ENCODE measurements around the gene TOMM20.

Gene TOMM20

DNA sequence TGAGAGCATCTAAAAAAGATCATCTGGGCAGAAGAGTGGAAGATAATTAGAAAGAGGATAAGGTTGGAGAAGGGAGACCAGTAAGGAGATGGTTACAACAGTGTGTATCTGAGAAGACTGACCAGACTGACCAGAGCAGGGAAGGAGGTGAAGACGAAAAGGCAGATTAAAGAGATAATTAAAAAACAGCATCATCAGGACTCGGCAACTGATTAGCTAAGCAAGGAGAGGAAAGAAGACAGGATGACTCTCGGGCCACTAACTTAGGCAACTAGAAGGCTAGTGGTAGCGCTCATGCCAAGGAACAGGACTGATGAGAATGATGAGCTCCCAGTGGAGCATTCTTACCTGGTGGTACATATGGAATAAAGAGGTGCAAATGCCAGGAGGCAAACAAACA is 28.5 kb upstream of the TOMM20 start:
- Histone ChIP-seq H3K4me1 (ENCODE audit: control insufficient read depth, insufficient read depth, low read length) (0 out of 2 replicates have a peak, but pooled peaks cover 8% of the 10 kb centered on the region), H3K4me3 (ENCODE audit: low read depth, low read length) (no peak overlapping the region), H3K9ac (ENCODE audit: low read length) (no peak overlapping the region), H3K27me3 (ENCODE audit: control insufficient read depth, insufficient read depth, low read length) (no peaks in the 10 kb centered on the region), H3K36me3 (ENCODE audit: control insufficient read depth, insufficient read depth, low read length) (peaks cover 66% of the 10 kb centered on the region), H3K9me3 (ENCODE audit: control insufficient read depth, insufficient read depth, low read depth, low read length) (no peaks in the 10 kb centered on the region), H3K27ac (ENCODE audit: low read depth, low read length) (no peak overlapping the region)

DNA sequence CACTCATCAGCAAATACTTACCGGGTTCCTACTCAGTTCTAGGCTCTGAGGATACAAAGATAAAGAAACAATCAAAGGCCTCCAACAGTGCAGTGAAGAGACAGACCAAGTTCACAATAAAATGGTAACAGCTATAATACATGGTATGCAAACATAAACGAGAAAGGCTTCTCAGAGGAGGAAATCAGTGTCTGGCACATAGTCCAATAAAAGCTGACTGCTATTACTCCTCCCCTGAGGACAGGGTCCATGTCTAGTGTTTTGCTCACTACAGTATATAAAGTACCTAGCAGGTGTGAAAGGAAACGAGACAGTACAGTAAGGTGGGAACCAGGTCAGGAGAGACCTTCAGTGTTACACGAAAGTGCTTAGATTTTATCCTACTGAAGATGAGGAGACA is 28.1 kb upstream of the TOMM20 start:
- H3K9me3 ChIP-seq (ENCODE audit: control insufficient read depth, insufficient read depth, low read depth, low read length), result no peaks in the 10 kb centered on the region
- 0 out of 2 replicates have a peak, but pooled peaks cover 6% of the 10 kb centered on the region for H3K4me1 ChIP-seq (ENCODE audit: control insufficient read depth, insufficient read depth, low read length)
- H3K27ac ChIP-seq (ENCODE audit: low read depth, low read length), result no peak overlapping the region
- H3K27me3 ChIP-seq (ENCODE audit: control insufficient read depth, insufficient read depth, low read length), result no peaks in the 10 kb centered on the region
- no peak overlapping the region for H3K9ac ChIP-seq (ENCODE audit: low read length)
- H3K4me3 ChIP-seq (ENCODE audit: low read depth, low read length), result no peak overlapping the region
- H3K36me3 ChIP-seq (ENCODE audit: control insufficient read depth, insufficient read depth, low read length), result peaks cover 71% of the 10 kb centered on the region

DNA sequence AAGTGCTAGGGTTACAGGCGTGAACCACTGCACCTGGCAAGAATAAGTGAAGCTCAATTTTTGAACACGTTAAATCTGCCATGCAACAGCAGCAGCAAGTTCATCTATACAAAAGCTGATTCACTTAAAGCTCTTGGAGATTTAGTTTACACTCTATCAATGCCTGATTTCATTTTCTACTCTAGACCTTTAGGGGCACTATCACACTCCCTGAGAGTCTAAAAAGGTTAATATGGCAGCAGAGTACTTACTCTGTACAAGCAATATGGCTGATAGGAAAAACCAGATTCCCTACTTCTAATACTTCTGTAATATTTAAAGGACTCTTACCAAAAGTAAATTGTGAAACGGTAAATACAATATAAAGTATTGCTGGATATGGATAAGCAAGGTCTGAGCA is 27.6 kb upstream of the TOMM20 start:
- Histone ChIP-seq H3K4me3 (ENCODE audit: low read depth, low read length) (no peak overlapping the region), H3K36me3 (ENCODE audit: control insufficient read depth, insufficient read depth, low read length) (peaks cover 75% of the 10 kb centered on the region), H3K27me3 (ENCODE audit: control insufficient read depth, insufficient read depth, low read length) (no peaks in the 10 kb centered on the region), H3K4me1 (ENCODE audit: control insufficient read depth, insufficient read depth, low read length) (0 out of 2 replicates have a peak, but pooled peaks cover 4% of the 10 kb centered on the region), H3K9me3 (ENCODE audit: control insufficient read depth, insufficient read depth, low read depth, low read length) (no peaks in the 10 kb centered on the region), H3K9ac (ENCODE audit: low read length) (no peak overlapping the region), H3K27ac (ENCODE audit: low read depth, low read length) (no peak overlapping the region)

DNA sequence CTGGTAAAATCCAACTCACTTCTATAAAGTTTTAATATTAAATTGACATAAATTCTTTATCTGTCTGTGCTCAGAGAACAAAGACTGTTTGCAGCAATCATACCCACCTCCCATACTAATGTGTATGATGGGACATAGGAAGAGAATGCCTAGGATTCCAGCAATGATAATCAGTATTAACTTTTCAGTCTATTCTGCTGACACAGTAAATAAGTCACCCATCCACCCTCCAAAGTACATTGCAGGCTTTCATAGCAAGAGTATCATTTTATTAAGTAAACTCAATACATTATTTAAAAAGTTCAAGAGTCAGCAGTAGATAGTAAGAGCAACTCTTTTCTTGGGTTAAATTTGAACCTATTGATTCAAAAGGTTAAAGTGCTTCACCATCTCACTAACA is 23.6 kb upstream of the TOMM20 start:
- no peak overlapping the region for H3K9ac ChIP-seq (ENCODE audit: low read length)
- H3K4me1 ChIP-seq (ENCODE audit: control insufficient read depth, insufficient read depth, low read length), result no peaks in the 10 kb centered on the region
- H3K27me3 ChIP-seq (ENCODE audit: control insufficient read depth, insufficient read depth, low read length), result no peaks in the 10 kb centered on the region
- peaks cover 84% of the 10 kb centered on the region for H3K36me3 ChIP-seq (ENCODE audit: control insufficient read depth, insufficient read depth, low read length)
- H3K27ac ChIP-seq (ENCODE audit: low read depth, low read length), result no peak overlapping the region
- H3K9me3 ChIP-seq (ENCODE audit: control insufficient read depth, insufficient read depth, low read depth, low read length), result no peaks in the 10 kb centered on the region
- H3K4me3 ChIP-seq (ENCODE audit: low read depth, low read length), result no peak overlapping the region

DNA sequence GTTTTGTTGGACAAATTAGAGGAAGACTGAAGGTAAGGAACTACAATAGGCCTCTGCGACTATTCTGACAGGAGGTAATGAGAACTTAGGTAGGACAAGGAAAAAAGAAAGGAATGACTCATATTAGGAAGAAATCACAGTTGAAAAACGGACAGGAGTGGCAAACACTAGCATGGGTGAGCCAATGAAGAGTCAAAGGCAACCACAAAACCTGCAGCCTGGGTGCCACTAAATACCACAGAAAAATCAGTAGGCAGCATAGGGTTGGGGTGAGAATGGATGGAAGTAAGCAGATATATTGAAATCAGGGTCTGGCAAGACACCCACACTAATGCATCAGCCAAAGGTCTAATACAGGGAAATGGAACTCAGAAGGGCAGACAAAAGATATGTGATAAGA is 22.4 kb upstream of the TOMM20 start:
- Histone ChIP-seq H3K27ac (ENCODE audit: low read depth, low read length) (no peak overlapping the region), H3K4me3 (ENCODE audit: low read depth, low read length) (no peak overlapping the region), H3K36me3 (ENCODE audit: control insufficient read depth, insufficient read depth, low read length) (peaks cover 83% of the 10 kb centered on the region), H3K27me3 (ENCODE audit: control insufficient read depth, insufficient read depth, low read length) (no peaks in the 10 kb centered on the region), H3K9me3 (ENCODE audit: control insufficient read depth, insufficient read depth, low read depth, low read length) (no peaks in the 10 kb centered on the region), H3K9ac (ENCODE audit: low read length) (no peak overlapping the region), H3K4me1 (ENCODE audit: control insufficient read depth, insufficient read depth, low read length) (no peaks in the 10 kb centered on the region)

DNA sequence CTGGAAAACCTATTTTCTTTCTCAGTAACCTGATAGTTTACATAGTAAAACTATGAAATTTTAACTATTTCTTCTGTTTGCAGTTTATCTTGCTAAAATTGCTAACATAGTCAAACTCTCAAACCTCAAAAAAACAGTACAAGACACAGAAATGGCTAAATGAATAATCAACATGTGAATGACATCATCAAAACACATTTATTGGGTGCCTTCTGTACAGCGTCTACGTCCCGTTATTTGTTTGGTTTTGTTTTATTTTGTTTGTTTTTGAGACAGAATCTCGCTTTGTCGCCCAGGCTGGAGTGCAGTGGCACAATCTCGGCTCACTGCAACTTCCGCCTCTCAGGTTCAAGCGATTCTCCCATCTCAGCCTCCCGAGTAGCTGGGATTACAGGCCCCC is 21.2 kb upstream of the TOMM20 start:
- H3K9ac ChIP-seq (ENCODE audit: low read length), result no peak overlapping the region
- H3K4me3 ChIP-seq (ENCODE audit: low read depth, low read length), result no peak overlapping the region
- H3K36me3 ChIP-seq (ENCODE audit: control insufficient read depth, insufficient read depth, low read length), result peaks cover 91% of the 10 kb centered on the region

DNA sequence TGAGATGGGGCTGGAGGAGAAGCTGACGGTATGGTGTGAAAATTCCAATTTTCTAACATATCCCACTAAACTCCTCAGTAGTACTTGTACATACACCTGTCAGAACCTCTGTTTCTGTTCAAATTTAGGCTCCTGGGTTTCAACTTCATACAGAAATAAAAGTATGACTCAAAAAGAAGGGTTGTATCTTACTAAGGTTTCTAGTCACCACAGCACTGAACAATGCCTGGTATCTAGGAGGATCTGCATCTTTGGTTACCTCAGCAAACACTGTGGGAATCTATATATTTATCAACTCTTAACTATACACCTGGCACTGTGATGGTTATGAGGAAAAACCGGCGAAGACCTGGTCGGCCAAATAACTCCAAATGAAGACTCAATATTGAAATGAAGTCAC is 18.6 kb upstream of the TOMM20 start:
- Histone ChIP-seq H3K36me3 (ENCODE audit: control insufficient read depth, insufficient read depth, low read length) (peaks cover 91% of the 10 kb centered on the region), H3K9me3 (ENCODE audit: control insufficient read depth, insufficient read depth, low read depth, low read length) (no peaks in the 10 kb centered on the region)

More for the DNA sequence above, 21.2 kb upstream of the TOMM20 start:
- H3K4me1 ChIP-seq (ENCODE audit: control insufficient read depth, insufficient read depth, low read length), result no peaks in the 10 kb centered on the region
- no peaks in the 10 kb centered on the region for H3K27me3 ChIP-seq (ENCODE audit: control insufficient read depth, insufficient read depth, low read length)
- H3K9me3 ChIP-seq (ENCODE audit: control insufficient read depth, insufficient read depth, low read depth, low read length), result no peaks in the 10 kb centered on the region
- no peak overlapping the region for H3K27ac ChIP-seq (ENCODE audit: low read depth, low read length)

DNA sequence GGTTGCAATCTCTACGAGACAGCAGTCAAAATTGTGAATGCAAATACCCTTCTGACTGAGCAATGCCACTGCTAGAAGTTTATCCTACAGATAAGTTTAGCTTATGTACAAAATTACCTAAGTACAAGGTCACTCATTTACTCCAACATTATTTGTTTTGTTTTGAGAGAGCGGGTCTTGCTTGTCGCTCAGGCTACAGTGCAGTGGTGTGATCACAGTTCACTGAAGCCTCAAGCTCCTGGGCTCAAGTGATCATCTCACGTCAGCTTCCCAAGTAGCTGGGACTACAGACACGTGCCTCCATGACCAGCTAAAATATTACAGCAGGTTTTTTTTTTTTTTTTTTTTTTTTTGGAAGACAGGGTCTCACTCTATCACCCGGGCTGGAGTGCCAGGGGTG is 17.0 kb upstream of the TOMM20 start:
- H3K9ac ChIP-seq (ENCODE audit: low read length), result no peak overlapping the region
- H3K4me1 ChIP-seq (ENCODE audit: control insufficient read depth, insufficient read depth, low read length), result no peaks in the 10 kb centered on the region
- H3K36me3 ChIP-seq (ENCODE audit: control insufficient read depth, insufficient read depth, low read length), result peaks cover 82% of the 10 kb centered on the region
- H3K4me3 ChIP-seq (ENCODE audit: low read depth, low read length), result no peak overlapping the region
- no peaks in the 10 kb centered on the region for H3K27me3 ChIP-seq (ENCODE audit: control insufficient read depth, insufficient read depth, low read length)
- no peak overlapping the region for H3K27ac ChIP-seq (ENCODE audit: low read depth, low read length)
- H3K9me3 ChIP-seq (ENCODE audit: control insufficient read depth, insufficient read depth, low read depth, low read length), result no peaks in the 10 kb centered on the region

More for the DNA sequence above, 18.6 kb upstream of the TOMM20 start:
- Histone ChIP-seq H3K9ac (ENCODE audit: low read length) (no peak overlapping the region), H3K27ac (ENCODE audit: low read depth, low read length) (no peak overlapping the region), H3K4me1 (ENCODE audit: control insufficient read depth, insufficient read depth, low read length) (no peaks in the 10 kb centered on the region), H3K27me3 (ENCODE audit: control insufficient read depth, insufficient read depth, low read length) (no peaks in the 10 kb centered on the region), H3K4me3 (ENCODE audit: low read depth, low read length) (no peak overlapping the region)

DNA sequence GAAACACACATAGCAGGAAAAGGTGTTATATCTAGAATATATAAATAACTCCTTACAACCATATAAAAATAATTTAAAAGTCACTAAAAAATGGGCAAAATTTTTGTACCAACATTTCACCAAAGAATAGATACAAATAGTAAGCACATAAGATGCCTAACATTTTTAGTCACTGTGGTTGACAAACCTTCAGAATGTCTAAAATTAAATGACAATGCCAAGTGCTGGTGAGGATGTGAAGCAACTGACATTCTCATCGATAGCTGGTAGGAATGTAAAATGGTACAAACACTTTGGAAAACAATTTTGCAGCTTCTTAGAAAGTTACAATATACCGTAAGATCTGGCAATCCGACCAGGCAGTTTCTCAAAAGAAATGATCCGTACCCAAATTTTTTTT is 14.4 kb upstream of the TOMM20 start:
- H3K27ac ChIP-seq (ENCODE audit: low read depth, low read length), result no peak overlapping the region
- no peaks in the 10 kb centered on the region for H3K4me1 ChIP-seq (ENCODE audit: control insufficient read depth, insufficient read depth, low read length)
- no peaks in the 10 kb centered on the region for H3K9me3 ChIP-seq (ENCODE audit: control insufficient read depth, insufficient read depth, low read depth, low read length)
- no peak overlapping the region for H3K4me3 ChIP-seq (ENCODE audit: low read depth, low read length)
- H3K27me3 ChIP-seq (ENCODE audit: control insufficient read depth, insufficient read depth, low read length), result no peaks in the 10 kb centered on the region
- no peak overlapping the region for H3K9ac ChIP-seq (ENCODE audit: low read length)
- peaks cover 81% of the 10 kb centered on the region for H3K36me3 ChIP-seq (ENCODE audit: control insufficient read depth, insufficient read depth, low read length)

DNA sequence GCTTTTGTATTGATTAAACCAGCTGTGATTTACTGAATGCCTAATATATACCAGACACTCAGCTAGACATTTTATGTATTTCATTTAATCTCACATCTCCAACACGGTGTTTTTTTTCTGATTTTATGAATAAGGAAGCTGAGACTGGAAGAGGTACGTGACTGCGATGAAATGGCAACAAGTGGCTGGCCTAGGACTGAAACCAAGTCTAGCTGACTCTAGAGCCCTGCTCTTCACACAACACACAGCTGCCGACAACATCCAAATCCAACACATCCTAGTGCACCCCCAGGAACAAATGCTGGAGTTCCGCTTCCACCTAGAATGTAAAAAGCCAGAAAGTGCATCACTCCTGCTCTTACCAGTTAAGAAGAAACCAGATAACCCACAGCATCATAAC is 10.7 kb upstream of the TOMM20 start:
- Histone ChIP-seq H3K9ac (ENCODE audit: low read length) (no peak overlapping the region), H3K4me3 (ENCODE audit: low read depth, low read length) (no peak overlapping the region), H3K27ac (ENCODE audit: low read depth, low read length) (no peak overlapping the region), H3K9me3 (ENCODE audit: control insufficient read depth, insufficient read depth, low read depth, low read length) (no peaks in the 10 kb centered on the region), H3K27me3 (ENCODE audit: control insufficient read depth, insufficient read depth, low read length) (no peaks in the 10 kb centered on the region), H3K4me1 (ENCODE audit: control insufficient read depth, insufficient read depth, low read length) (no peaks in the 10 kb centered on the region), H3K36me3 (ENCODE audit: control insufficient read depth, insufficient read depth, low read length) (peaks cover 78% of the 10 kb centered on the region)

DNA sequence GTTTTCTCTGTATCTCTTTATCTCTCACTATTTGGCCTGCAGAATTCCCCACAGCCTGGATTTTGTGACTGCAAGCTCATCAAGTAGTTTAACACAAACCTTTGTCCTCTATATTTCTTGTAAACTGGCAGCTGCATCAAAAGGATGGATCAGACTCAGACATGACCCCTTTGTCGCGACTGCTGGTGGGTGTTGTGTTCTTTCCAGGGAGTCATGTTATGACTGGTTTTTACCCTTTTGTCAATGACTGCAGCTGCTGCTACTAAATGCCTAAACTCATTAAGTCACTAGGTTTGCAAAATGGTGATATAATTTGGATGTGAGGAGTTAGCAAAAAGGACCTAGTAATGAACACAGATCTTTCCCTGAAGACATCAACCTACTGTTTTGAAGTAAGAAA is 10.2 kb upstream of the TOMM20 start:
- Histone ChIP-seq H3K4me3 (ENCODE audit: low read depth, low read length) (no peak overlapping the region), H3K9me3 (ENCODE audit: control insufficient read depth, insufficient read depth, low read depth, low read length) (no peaks in the 10 kb centered on the region), H3K36me3 (ENCODE audit: control insufficient read depth, insufficient read depth, low read length) (peaks cover 78% of the 10 kb centered on the region), H3K27ac (ENCODE audit: low read depth, low read length) (no peak overlapping the region), H3K27me3 (ENCODE audit: control insufficient read depth, insufficient read depth, low read length) (no peaks in the 10 kb centered on the region), H3K9ac (ENCODE audit: low read length) (no peak overlapping the region), H3K4me1 (ENCODE audit: control insufficient read depth, insufficient read depth, low read length) (no peaks in the 10 kb centered on the region)

DNA sequence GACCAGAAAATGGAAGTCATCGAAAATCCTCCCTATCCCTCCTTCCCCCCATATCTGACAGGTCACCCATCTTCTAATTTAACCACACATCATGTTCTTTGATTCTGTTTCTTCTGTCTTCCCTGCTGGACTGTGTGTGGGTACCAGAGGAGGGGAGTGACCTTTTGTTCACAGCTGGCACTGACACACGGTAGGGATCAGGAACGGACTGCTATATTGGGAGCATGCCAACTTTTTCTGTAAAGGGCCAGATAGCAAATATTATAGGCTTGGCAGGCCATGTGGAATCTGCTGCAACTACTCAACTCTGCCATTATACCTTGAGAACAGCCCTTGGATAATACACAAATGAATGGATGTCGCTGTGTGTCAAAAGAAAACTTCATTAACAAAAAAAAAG is 7.5 kb upstream of the TOMM20 start:
- no peaks in the 10 kb centered on the region for H3K9me3 ChIP-seq (ENCODE audit: control insufficient read depth, insufficient read depth, low read depth, low read length)
- no peak overlapping the region for H3K4me3 ChIP-seq (ENCODE audit: low read depth, low read length)
- H3K27ac ChIP-seq (ENCODE audit: low read depth, low read length), result no peak overlapping the region
- peaks cover 79% of the 10 kb centered on the region for H3K36me3 ChIP-seq (ENCODE audit: control insufficient read depth, insufficient read depth, low read length)
- H3K9ac ChIP-seq (ENCODE audit: low read length), result no peak overlapping the region
- H3K27me3 ChIP-seq (ENCODE audit: control insufficient read depth, insufficient read depth, low read length), result no peaks in the 10 kb centered on the region
- no peaks in the 10 kb centered on the region for H3K4me1 ChIP-seq (ENCODE audit: control insufficient read depth, insufficient read depth, low read length)
